Stimulated activated CD8-positive, alpha-beta memory T cell treated with anti-CD3 and anti-CD28 coated beads, Interleukin-15, amount 100 ng/mL, for 1 hour (primary cell): Measurements from ENCODE around the gene RPS28.
"Not testable (repeated sequence)": the region's sequence is repeated elsewhere in the genome, so short reads cannot be mapped to it uniquely, and the experiment has no call there.

Experiments used
- DNase-seq: peaks from one replicate; pipeline ENCODE4 v3.0.0-alpha.2; 2020; ENCODE audit warnings: low read depth

The RPS28 gene

GRCh38 chr19:8321067-8321985 is at the start of gene RPS28, which contains the start of gene NDUFA7:
TSS of gene RPS28 (plus strand) at chr19:8321496. CDS start at chr19:8321531, 35 bp downstream.
TSS of gene NDUFA7 (minus strand) at chr19:8321375. CDS start at chr19:8321358, 17 bp downstream.
- peak; percentile 96 for DNase-seq

GRCh38 chr19:8276508-8276907 is 44.8 kb upstream of the RPS28 start:
- DNase-seq = not testable (repeated sequence)

DNA sequence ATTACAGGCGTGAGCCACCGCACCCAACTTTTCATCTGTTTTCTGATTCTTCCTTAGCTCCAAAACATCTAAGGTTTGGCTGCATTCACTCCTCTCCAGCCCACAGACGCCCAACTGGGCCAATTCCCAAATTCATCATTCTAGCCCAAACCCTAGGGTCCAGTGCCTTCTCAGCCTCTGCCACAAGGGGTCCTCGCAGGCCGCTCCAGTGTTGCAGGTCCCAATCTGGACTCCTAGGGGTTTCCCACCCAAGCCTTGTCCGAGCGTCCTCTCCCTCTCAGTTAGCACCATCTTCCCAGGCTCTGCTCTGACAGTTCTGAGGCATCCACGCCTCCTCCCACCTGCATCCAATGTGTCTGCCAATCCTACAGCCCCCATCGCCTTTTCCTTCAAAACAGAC is 30.0 kb upstream of the RPS28 start:
- DNase-seq = not testable (repeated sequence)

DNA sequence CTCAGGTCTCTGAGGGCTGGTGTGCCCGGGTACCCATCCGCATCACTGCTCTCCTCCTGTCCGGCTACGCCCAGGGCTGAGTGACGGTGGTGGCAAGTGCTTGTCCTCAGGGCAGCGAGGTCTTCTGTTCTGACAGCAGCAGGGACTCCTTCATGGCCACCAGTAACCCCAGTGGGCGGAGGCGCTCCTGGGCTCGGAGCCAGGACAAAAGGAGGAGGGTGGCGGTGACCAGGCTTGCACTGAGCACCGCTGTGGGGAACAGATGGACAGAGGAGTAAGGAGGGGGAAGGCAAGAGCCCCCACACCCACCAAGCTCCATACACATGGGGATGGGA is 19.0 kb upstream of the RPS28 start:
- no peak for DNase-seq

DNA sequence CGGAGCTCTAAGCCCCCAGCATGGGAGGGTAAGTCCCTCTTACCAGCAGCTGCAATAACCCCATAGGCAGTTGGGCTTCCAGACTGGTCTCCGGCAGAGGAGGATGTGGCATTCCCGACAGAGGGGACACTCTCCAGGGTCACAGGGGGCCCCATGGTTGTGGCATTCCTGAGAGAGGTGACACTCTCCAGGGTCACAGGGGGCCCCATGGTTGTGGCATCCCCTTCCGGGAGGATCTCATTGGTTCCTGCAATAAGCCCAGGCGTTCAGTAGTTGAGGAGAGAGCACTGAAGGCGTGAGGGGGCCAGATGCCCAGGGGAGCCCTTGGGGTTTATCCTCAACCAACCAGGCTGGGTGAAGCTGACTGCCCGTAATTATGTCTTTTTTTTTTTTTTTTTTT is 18.6 kb upstream of the RPS28 start:
- no peak for DNase-seq

- DNase-seq = no peak
These were observed 16.3 kb upstream of the RPS28 start for GRCh38 chr19:8304841-8305621.

DNA sequence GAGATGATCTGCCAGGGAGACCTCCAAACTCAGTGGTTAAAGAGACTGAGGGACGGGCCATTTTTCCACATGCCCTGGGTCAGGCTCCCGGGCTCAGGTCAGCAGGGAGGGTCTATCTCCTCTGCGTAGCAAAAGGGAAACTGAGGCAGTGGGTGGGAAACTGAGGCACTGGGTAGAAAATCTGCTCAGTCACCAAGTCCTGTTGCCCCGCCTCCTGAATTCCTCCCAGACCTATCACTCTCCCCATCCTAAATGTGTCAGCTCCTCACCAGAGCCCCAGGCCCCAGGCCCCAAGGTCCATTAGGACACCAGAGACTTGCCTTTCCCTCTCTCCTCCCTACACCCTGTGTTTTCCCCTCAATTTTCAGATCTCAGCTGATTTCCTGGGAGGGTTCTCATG is 15.5 kb upstream of the RPS28 start:
- DNase-seq = no peak

- no peak for DNase-seq
These were observed 14.9 kb upstream of the RPS28 start for GRCh38 chr19:8306235-8307054.

DNA sequence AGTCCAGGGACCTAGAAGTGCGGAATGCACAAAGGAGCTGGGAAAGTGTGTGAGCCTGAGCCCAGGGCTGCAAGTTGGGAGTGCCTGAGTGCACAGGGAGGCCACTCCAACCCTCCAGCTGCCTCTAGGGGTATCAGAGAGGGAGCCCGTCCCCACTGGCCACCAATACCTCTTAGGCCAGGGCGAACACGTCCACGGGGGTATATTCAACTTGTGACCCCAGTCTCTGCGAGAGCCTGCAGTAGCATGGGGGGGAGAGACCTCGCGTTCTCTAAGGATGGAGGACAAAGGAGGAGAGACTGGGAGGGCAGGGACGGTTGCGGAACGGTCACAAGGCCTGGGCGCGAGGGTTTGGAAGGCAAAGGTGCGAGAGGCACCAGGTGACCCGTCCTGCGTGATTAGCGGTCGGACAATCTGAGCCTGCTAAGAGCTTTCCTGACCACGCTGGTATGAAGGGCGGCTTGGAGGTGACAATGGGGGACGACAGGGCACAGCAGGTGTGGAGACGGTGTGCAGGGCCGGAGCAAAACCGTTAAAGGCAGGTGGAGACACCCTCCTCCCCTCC is 13.8 kb upstream of the RPS28 start:
- no peak for DNase-seq

- DNase-seq = peak; percentile 64
These were observed 13.1 kb upstream of the RPS28 start, which contains the start of gene CD320 for GRCh38 chr19:8307965-8308866. TSS of gene CD320 (minus strand) at chr19:8308358. CDS start at chr19:8308290, 68 bp downstream.

- no peak for DNase-seq
These were observed 12.4 kb upstream of the RPS28 start for GRCh38 chr19:8308891-8309291.

DNA sequence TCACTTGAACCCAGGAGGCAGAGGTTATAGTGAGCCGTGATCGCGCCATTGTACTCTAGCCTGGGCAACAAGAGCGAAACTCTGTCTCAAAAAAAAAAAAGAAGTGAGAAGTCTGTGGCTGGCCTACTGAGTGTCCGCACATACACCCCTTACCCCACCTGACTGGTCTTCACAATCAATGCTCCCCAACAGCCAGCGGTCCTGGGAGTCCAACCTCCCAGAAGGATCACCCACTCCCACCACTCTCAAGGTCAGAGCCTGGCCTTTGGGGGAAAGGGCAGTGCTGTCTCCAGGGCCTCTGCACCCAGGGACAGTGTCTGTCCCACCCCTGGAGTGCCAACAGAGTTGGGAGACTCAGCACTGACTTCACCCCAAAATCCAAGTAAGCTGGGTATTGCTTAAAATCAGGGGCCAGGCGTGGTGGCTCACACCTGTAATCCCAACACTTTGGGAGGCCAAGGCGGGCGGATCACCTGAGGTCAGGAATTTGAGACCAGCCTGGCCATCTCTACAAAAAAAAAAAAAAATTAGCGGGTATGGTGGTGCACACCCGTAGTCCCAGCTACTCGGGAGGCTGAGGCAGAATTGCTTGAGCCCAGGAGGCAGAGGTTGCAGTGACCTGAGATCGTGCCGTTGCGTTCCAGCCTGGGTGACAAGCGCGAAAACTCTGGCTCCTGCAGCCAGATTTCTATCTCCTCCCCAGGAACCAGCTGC is 10.8 kb upstream of the RPS28 start:
- no peak for DNase-seq

- no peak for DNase-seq
These were observed 9.6 kb upstream of the RPS28 start for GRCh38 chr19:8311461-8312260.

GRCh38 chr19:8314981-8315640 is 6.2 kb upstream of the RPS28 start:
- not testable (repeated sequence) for DNase-seq

- no peak for DNase-seq
These were observed 4.8 kb upstream of the RPS28 start for GRCh38 chr19:8316351-8317125.

GRCh38 chr19:8318835-8319234 is 2.5 kb upstream of the RPS28 start:
- not testable (repeated sequence) for DNase-seq

GRCh38 chr19:8319807-8320520 is 1.3 kb upstream of the RPS28 start:
- DNase-seq = no peak
